Subcutaneous adipose tissue (tissue), 4 donors: Measurements from ENCODE around the gene SPATA6L. TPM values are rescaled to one million over a fixed set of nuclear protein-coding genes. Genes with fewer than 3 reads are reported as not detected.

ENCODE experiments used
- total RNA-seq, 4 donors: library from RNA; depleted of rRNA; stranded (reverse); fragments of >200 nt; gene quantifications; one replicate each; pipeline ENCODE4 v1.1.0, GENCODE V29; 2016
- TF ChIP-seq, protein P1 (sequence below): fragments of 450-650 bp; IDR thresholded peaks from one replicate; pipeline ENCODE4 v1.5.1; 2016; ENCODE audit warnings: low read depth, mild to moderate bottlenecking, control low read depth, antibody characterized with exemption, moderate library complexity

Gene SPATA6L
- total RNA-seq, 4 donors from 2014 or later, result 1.8 to 5.3 (median 2.8) TPM

DNA sequence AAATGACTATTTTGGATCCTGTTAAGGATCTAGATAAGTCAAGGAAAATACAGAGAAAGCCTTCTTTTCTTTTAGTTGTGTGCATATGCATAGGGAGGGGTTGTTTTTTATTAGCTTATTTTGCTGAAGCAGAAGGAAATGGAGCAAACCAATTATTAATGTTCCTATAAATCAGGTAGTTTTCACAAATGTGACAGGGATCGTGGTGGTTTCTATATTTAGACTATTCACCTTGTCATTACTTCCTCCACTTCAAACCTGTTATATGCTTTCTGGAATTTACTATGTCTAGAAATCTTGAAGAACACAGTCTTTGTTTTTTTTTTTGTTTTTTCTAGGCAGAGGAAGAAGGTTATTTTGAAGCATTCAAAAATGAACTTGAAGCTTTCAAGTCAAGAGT is 35.2 kb upstream of the SPATA6L start:
- TF ChIP-seq, protein P1, sequence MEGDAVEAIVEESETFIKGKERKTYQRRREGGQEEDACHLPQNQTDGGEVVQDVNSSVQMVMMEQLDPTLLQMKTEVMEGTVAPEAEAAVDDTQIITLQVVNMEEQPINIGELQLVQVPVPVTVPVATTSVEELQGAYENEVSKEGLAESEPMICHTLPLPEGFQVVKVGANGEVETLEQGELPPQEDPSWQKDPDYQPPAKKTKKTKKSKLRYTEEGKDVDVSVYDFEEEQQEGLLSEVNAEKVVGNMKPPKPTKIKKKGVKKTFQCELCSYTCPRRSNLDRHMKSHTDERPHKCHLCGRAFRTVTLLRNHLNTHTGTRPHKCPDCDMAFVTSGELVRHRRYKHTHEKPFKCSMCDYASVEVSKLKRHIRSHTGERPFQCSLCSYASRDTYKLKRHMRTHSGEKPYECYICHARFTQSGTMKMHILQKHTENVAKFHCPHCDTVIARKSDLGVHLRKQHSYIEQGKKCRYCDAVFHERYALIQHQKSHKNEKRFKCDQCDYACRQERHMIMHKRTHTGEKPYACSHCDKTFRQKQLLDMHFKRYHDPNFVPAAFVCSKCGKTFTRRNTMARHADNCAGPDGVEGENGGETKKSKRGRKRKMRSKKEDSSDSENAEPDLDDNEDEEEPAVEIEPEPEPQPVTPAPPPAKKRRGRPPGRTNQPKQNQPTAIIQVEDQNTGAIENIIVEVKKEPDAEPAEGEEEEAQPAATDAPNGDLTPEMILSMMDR, result no peak

DNA sequence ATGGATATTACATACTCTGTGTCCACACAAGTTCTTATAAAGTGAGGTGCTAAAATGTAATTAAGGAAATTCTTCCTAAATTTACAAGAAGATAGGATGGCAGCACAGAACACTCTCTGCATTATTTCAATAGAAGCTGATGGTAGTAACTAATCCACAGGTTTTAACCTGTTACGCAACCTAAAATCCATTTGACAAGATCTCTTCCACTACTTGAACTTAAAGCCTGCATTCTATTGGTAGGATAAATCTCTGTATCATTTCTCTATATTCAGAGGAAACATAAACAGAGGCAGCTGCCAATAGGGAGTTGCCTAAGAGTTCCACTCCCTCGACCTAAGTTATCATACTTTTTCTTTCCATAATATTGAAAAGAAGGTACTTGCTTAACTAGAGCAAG is 34.7 kb upstream of the SPATA6L start:
- TF ChIP-seq, protein P1, result no peak

DNA sequence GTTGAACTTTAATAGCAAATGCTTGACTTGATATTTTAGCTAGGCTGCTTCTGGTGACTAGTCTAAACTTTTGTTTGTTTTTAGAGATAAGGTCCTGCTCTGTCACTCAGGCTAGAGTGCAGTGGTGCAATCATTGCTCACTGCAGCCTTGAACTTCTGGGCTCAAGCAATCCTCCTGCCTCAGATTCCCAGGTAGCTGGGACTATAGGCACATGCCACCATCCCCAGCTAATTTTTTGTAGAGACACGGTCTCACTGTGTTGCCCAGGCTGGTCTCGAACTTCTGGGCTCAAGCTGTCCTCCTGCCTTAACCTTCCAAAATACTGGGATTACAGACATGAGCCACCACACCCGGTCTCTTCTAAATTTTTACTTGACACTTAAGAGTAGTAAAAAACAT is 33.8 kb upstream of the SPATA6L start:
- TF ChIP-seq, protein P1, result no peak

DNA sequence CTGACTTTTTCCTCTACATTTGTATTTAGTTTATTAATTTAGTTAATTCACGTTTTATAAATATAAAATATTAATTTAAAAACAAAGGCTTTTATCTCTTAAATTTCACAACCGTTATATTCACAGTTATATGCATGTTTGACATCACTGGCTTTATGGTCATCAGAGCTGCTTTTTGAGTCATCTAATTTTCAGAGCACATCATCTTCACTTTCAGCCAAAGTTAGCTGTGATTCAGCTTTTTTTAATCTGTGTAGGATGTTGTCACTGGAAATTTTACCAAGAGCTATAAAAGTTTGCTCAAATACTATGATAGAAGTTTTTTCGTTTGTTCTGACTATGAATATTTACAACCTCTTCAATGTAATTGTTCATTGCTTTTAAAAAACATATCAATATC is 25.5 kb upstream of the SPATA6L start:
- TF ChIP-seq, protein P1, result no peak

DNA sequence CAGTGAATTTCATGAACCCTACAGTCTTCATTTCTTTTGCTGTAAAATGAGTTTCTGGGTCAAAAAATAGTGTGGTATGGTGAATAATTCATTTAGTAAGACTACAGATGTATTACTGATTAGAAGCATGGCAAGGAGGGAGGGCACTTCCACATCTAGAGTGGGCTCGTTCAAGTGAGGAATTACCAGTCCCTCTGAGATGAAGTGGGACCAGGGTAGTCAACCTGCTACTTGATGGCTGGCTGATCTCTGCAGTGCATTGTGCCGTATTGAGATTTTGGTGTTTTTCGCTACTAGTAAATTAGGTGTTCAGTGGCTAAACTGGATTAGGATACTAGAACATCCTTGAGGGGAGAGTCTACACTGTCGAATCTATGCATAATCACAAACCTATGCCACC is 23.9 kb upstream of the SPATA6L start:
- TF ChIP-seq, protein P1, result no peak

DNA sequence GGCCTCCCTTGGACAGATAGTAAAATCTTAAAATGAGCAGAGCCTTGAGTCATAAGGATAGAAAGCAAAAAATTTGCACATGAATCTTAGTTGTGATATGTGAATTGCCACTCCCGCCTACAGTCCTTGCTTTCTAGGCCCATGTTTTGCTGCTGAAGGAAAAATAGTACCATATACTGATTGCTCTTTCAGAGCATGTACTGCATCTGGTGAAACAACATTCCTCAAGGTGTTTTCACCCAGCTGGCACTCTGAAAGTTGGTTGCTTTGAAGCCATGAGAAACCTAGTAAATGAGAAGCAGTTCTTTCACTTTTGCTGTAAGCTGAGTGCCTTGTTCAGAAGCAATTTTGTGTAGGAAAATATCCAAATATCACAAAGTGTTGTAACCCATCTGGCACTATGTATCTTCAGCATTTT is 23.4 kb upstream of the SPATA6L start:
- TF ChIP-seq, protein P1, result no peak

DNA sequence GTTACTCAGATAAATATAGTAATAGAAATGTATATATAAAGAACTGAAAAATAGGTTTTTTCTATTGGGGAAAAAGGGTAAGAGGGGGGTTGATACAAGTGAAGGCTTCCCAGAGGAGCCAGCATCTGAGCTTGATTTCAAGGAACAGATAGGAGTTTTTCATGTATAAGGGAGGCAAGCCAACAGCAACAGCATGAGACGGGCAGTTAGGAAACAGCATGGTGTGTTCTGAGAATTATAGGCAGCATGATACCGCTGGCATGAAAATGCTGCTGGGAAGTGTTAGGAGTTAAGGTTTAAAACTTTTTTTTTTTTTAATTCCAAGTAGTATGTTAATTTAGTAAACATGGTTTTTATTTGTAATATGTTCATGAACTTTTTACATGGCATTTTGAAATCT is 22.7 kb upstream of the SPATA6L start:
- TF ChIP-seq, protein P1, result no peak
